Endothelial cell (in vitro differentiated cells): Measurements from ENCODE around the gene HSD3B7. TPM values are rescaled to one million over a fixed set of nuclear protein-coding genes. Genes with fewer than 3 reads are reported as not detected.

Experiments used
- DNase-seq: peaks from one replicate; pipeline ENCODE4 v3.0.0; 2021; ENCODE audit warnings: low spot score
- H3K27ac Mint-ChIP-seq: one replicate; pipeline ENCODE4 v1.8.0; 2021; ENCODE audit warnings: mixed read lengths, inconsistent platforms; ENCODE audit not compliant: unreplicated experiment
- H3K27me3 Mint-ChIP-seq: one replicate; pipeline ENCODE4 v1.8.0; 2021; ENCODE audit warnings: mild to moderate bottlenecking, moderate library complexity, mixed read lengths, inconsistent platforms; ENCODE audit not compliant: unreplicated experiment
- H3K36me3 Mint-ChIP-seq: one replicate; pipeline ENCODE4 v1.8.0; 2021; ENCODE audit warnings: mild to moderate bottlenecking, low read depth, mixed read lengths, inconsistent platforms; ENCODE audit not compliant: unreplicated experiment
- H3K4me1 Mint-ChIP-seq: one replicate; pipeline ENCODE4 v1.8.0; 2021; ENCODE audit warnings: mild to moderate bottlenecking, mixed read lengths, inconsistent platforms; ENCODE audit not compliant: unreplicated experiment
- H3K4me3 Mint-ChIP-seq: one replicate; pipeline ENCODE4 v1.8.0; 2021; ENCODE audit warnings: mild to moderate bottlenecking, mixed read lengths, inconsistent platforms; ENCODE audit not compliant: unreplicated experiment
- H3K9me3 Mint-ChIP-seq: one replicate; pipeline ENCODE4 v1.8.0; 2021; ENCODE audit warnings: mixed read lengths, inconsistent platforms; ENCODE audit not compliant: unreplicated experiment
- total RNA-seq: library from RNA; stranded (reverse); fragmentation: NEBNext Ultra II Directional; extraction: Animal tissue kit (Norgen Biotek cat#: 25700); gene quantifications from one replicate; pipeline ENCODE4 v1.2.1, GENCODE V29; 2021; ENCODE audit not compliant: unreplicated experiment
- TF ChIP-seq, protein P1 (sequence below): fragments of 200-600 bp; sonication (generic); IDR thresholded peaks from one replicate; pipeline ENCODE4 v1.5.0; 2021; ENCODE audit warnings: antibody characterized with exemption; ENCODE audit not compliant: unreplicated experiment

Gene HSD3B7
- total RNA-seq, 1 donor from 2014 or later = 5.3 TPM

DNA sequence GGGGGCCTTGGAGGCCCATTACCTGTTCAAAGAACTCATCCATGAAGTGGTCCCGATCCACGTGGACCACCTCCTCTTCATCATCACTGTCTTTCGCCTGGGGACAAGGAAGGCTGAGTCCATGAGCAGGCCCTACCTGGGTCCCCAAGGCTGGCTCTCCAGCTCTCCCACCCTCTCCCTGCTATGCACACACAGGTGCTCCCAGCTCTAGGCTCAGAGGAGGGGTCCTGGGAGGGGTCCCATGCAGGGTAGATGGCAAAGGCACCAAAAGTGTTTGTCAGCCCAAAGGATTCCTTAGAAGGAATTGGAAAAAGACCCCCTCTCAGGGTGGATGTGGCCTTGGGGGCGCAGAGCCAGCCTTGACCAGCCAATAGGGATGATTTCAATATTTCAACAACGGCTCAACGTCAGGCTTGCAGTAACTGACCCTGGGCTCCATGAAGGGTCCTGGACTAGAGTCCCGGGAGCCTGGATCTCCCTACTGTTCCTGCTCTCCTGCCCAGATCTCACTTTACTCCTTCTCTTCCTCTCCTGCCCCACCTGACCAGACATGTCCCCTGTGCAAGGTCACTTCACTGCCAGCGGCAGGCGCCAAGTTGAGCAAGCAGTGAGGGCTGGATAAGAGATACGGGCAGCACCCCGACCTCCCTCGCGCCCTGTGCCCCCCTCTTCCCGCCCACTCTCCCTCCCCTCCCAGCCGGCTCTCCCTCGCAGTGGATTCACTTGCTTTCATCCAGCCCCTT lies 16.7 kb downstream of the HSD3B7 start:
- Mint-ChIP-seq H3K4me3 (no peak overlapping the region), H3K27ac (no peak overlapping the region), H3K9me3 (no peaks in the 10 kb centered on the region), H3K36me3 (no peaks in the 10 kb centered on the region), H3K4me1 (no peaks in the 10 kb centered on the region), H3K27me3 (peaks cover 6% of the 10 kb centered on the region)
- TF ChIP-seq, protein P1, sequence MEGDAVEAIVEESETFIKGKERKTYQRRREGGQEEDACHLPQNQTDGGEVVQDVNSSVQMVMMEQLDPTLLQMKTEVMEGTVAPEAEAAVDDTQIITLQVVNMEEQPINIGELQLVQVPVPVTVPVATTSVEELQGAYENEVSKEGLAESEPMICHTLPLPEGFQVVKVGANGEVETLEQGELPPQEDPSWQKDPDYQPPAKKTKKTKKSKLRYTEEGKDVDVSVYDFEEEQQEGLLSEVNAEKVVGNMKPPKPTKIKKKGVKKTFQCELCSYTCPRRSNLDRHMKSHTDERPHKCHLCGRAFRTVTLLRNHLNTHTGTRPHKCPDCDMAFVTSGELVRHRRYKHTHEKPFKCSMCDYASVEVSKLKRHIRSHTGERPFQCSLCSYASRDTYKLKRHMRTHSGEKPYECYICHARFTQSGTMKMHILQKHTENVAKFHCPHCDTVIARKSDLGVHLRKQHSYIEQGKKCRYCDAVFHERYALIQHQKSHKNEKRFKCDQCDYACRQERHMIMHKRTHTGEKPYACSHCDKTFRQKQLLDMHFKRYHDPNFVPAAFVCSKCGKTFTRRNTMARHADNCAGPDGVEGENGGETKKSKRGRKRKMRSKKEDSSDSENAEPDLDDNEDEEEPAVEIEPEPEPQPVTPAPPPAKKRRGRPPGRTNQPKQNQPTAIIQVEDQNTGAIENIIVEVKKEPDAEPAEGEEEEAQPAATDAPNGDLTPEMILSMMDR = no peak
- no peak for DNase-seq

- TF ChIP-seq, protein P1 = no peak
- Mint-ChIP-seq H3K4me3 (no peak overlapping the region), H3K4me1 (no peaks in the 10 kb centered on the region), H3K27ac (no peak overlapping the region), H3K9me3 (no peaks in the 10 kb centered on the region), H3K27me3 (peaks cover 6% of the 10 kb centered on the region), H3K36me3 (no peaks in the 10 kb centered on the region)
- no peak for DNase-seq
Observed at GRCh38 chr16:31002250-31002700, 17.3 kb downstream of the HSD3B7 start.

DNA sequence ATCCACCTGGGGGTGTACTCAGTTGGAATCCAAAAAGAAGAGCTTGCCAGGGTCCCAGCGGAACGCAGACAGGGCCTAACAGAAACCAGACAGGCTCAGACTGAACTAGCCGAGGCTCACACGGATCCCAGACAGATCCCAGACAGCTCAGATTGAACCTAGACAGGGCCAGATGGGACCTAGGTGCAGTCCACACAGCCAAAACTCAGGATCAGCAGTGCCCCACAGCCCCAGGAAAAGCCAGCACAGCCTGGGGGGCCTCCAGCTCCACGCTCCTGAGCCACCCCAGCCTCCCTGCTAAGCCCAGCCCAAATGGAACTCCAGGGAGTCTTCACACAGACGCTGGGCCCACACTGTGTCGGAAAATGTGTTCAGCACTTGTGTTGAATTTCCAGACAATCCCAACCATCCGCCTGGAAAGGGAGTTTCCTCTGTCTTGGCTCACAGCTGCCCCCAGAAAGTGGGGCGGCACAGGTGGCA lies 17.9 kb downstream of the HSD3B7 start:
- Mint-ChIP-seq H3K9me3 (no peaks in the 10 kb centered on the region), H3K4me1 (no peaks in the 10 kb centered on the region), H3K27me3 (peaks cover 8% of the 10 kb centered on the region), H3K27ac (no peak overlapping the region), H3K4me3 (no peak overlapping the region), H3K36me3 (no peaks in the 10 kb centered on the region)
- TF ChIP-seq, protein P1 = no peak
- DNase-seq = no peak

DNA sequence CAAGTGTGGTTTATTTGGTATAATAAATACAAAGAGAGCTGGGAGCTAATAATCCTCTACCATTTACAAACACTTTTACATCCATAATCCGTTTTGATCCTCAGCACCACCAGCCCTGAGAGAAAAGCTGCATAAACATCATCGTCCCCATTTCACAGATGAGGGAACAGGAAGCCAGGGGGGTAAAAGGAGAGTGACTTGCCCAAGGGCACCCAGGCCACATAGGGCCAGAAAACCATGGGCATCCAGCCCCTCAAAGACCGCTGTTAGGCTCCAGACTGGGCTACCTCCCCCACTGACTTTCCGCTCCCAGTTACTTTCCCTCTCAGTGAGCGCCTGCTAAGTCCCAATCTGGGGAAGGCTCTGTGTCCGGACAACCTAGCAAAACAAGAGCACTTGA lies 18.7 kb downstream of the HSD3B7 start:
- no peaks in the 10 kb centered on the region for H3K36me3 Mint-ChIP-seq
- no peak for DNase-seq
- peaks cover 4% of the 10 kb centered on the region for H3K27me3 Mint-ChIP-seq
- no peak overlapping the region for H3K27ac Mint-ChIP-seq
- no peaks in the 10 kb centered on the region for H3K4me1 Mint-ChIP-seq
- no peak overlapping the region for H3K4me3 Mint-ChIP-seq
- TF ChIP-seq, protein P1 = no peak
- no peaks in the 10 kb centered on the region for H3K9me3 Mint-ChIP-seq

DNA sequence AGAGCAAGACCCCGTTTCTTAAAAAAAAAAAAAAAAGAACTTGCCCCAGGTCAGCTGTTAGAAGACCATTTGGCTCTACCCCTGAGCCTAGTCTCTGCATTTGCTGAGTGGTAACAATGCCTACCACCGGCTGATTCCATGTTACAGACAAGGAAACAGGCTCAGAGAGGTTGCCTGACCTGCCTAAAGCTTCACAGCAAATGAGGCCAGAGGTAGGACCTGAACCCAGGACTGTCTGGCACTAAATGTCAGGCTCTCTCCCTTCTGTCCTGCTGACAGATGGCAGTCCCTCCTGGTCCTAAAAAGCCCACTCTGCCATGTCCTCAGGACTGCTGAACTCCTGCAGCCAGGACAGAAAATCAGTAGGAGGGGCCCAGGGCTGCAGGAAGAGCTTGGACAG lies 19.7 kb downstream of the HSD3B7 start:
- H3K9me3 Mint-ChIP-seq = no peaks in the 10 kb centered on the region
- no peaks in the 10 kb centered on the region for H3K4me1 Mint-ChIP-seq
- H3K4me3 Mint-ChIP-seq = no peak overlapping the region
- peaks cover 7% of the 10 kb centered on the region for H3K27me3 Mint-ChIP-seq
- no peak overlapping the region for H3K27ac Mint-ChIP-seq
- no peak for DNase-seq
- H3K36me3 Mint-ChIP-seq = no peaks in the 10 kb centered on the region
- TF ChIP-seq, protein P1 = no peak
